ENCODE data around the gene ENPP1. TPM values are rescaled to one million over a fixed set of nuclear protein-coding genes. Genes with fewer than 3 reads are reported as not detected.
A peak's percentile ranks its signal among the peaks of the same experiment; 100 is the strongest.
"Not testable (repeated sequence)": the region's sequence is repeated elsewhere in the genome, so short reads cannot be mapped to it uniquely, and the experiment has no call there.

Gene ENPP1
- total RNA-seq, 4 donors from 2014 or later: 49.7 to 111 (median 62.6) TPM

- TF ChIP-seq CTCF (IDR thresholded peaks at IDR 0.05) (no peak), POLR2A (IDR thresholded peaks at IDR 0.05) (no peak)
- Histone ChIP-seq H3K9me3 (no peaks in the 10 kb centered on the region), H3K27me3 (no peaks in the 10 kb centered on the region), H3K27ac (no peak overlapping the region), H3K4me3 (replicated peaks in 1 of 3) (no peak overlapping the region), H3K36me3 (no peaks in the 10 kb centered on the region), H3K4me1 (peaks cover 0 to 2% of the 10 kb centered on the region in 2 donors)
- DNase-seq: no peak
- intact Hi-C loops (cut with DNase I): no loop called here
Measured at GRCh38 chr6:131900231-131900630, 92.4 kb downstream of the ENPP1 start.

DNA sequence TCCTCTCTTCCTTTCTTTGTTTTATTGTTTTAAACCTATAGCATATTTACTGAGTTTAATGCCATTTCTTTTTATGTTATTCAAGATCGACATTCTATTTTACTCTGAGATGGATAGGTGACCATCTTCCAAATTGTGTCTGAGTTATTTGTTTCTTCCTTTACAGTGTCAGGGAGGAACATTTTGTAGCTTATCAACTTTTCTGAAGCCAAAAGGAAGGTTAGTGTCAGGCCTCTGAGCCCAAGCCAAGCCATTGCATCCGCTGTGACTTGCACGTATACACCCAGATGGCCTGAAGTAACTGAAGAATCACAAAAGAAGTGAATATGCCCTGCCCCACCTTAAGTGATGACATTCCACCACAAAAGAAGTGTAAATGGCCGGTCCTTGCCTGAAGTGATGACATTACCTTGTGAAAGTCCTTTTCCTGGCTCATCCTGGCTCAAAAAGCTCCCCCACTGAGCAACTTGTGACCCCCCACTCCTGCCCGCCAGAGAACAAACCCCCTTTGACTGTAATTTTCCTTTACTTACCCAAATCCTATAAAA, 93.6 kb downstream of the ENPP1 start:
- DNase-seq; intact Hi-C loops (cut with DNase I); H3K36me3 ChIP-seq; H3K4me1 ChIP-seq; H3K4me3 ChIP-seq (replicated peaks in 1 of 3); H3K27me3 ChIP-seq; H3K9me3 ChIP-seq; H3K27ac ChIP-seq: not testable (repeated sequence)
- 91 to 93% methylated on average over 5 of the region's 5 CpGs for WGBS, 2 donors

- H3K27me3 ChIP-seq; H3K4me1 ChIP-seq; H3K9me3 ChIP-seq; intact Hi-C loops (cut with DNase I); DNase-seq; H3K4me3 ChIP-seq (replicated peaks in 1 of 3); H3K36me3 ChIP-seq; H3K27ac ChIP-seq: not testable (repeated sequence)
- 89 to 95% methylated on average over 11 to 12 of the region's 12 CpGs for WGBS, 2 donors
Measured at GRCh38 chr6:131903734-131904133, 95.9 kb downstream of the ENPP1 start.

GRCh38 chr6:131908787-131909186, 101.0 kb downstream of the ENPP1 start:
- H3K27me3 ChIP-seq; intact Hi-C loops (cut with DNase I); DNase-seq; H3K4me3 ChIP-seq (replicated peaks in 1 of 3); H3K9me3 ChIP-seq; H3K4me1 ChIP-seq; H3K27ac ChIP-seq; H3K36me3 ChIP-seq: not testable (repeated sequence)
- WGBS, 2 donors: 71 to 82% methylated on average over 3 of the region's 3 CpGs

GRCh38 chr6:131909408-131910218, 101.8 kb downstream of the ENPP1 start:
- TF ChIP-seq POLR2A (IDR thresholded peaks at IDR 0.05): no peak
- peak; percentile 68 to 84 (median 80) for TF ChIP-seq CTCF (IDR thresholded peaks at IDR 0.05)
- no peaks in the 10 kb centered on the region for H3K4me1 ChIP-seq
- DNase-seq: peak; percentile 73 to 79
- H3K27me3 ChIP-seq: no peaks in the 10 kb centered on the region
- H3K36me3 ChIP-seq: no peaks in the 10 kb centered on the region
- 64 to 69% methylated on average over 4 of the region's 4 CpGs for WGBS, 2 donors
- intact Hi-C loops (cut with DNase I): loop anchor here (5.0 kb wide), 1 partner anchor 127 kb away; no protein-coding TSS in a partner anchor
- no peak overlapping the region for H3K4me3 ChIP-seq (replicated peaks in 1 of 3)
- no peaks in the 10 kb centered on the region for H3K9me3 ChIP-seq
- H3K27ac ChIP-seq: no peak overlapping the region

DNA sequence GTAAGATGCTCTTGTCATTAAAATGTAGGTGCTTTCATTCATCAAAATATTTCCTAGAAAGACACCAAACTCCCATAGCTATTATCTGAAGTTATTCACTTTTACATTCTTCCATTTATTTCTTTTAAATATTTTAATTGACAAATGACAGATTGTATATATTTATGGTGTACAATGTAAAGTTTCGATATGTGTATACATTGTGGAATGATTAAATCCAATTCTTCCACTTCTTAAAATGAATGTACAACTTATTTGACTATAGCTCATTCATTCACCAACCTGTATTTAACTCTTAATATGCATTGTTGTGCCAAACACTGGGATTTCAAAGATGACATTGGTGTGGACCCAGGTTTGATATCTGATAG, 102.4 kb downstream of the ENPP1 start:
- intact Hi-C loops (cut with DNase I): loop anchor here (5.0 kb wide), 1 partner anchor 128 kb away; no protein-coding TSS in a partner anchor
- TF ChIP-seq CTCF (IDR thresholded peaks at IDR 0.05) (peak in 1 of 6 experiments; percentile 14), POLR2A (IDR thresholded peaks at IDR 0.05) (no peak)
- 90 to 94% methylated on average over 1 of the region's 1 CpG for whole genome bisulfite sequencing, 2 donors

More for the DNA sequence above, 102.4 kb downstream of the ENPP1 start:
- DNase-seq: no peak
- Histone ChIP-seq H3K27ac (no peak overlapping the region), H3K4me3 (replicated peaks in 1 of 3) (no peak overlapping the region), H3K4me1 (no peaks in the 10 kb centered on the region), H3K36me3 (no peaks in the 10 kb centered on the region), H3K27me3 (no peaks in the 10 kb centered on the region), H3K9me3 (no peaks in the 10 kb centered on the region)
